Measurements from ENCODE around the gene MPHOSPH8.

DNA sequence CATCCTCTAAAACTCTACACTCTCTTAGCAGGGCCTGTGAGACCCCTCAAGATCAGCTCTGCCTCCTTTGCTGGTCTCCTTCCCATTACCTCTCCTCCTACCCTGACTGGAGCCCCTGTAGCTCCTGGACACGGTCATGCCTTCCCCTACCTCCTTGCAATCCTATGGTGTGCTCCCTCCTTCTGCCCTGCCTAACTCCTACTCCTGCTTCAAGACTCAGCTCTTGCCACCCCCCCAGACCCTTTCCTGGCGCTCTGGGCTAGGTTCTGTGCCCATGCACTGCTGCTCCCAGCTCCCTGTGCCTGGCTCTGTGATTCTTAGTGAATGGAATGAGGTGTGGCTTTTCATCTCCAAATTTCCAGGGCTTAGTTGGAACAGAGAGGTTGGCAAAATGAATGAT, 44.1 kb upstream of the MPHOSPH8 start:
- TF ChIP-seq, protein P1, sequence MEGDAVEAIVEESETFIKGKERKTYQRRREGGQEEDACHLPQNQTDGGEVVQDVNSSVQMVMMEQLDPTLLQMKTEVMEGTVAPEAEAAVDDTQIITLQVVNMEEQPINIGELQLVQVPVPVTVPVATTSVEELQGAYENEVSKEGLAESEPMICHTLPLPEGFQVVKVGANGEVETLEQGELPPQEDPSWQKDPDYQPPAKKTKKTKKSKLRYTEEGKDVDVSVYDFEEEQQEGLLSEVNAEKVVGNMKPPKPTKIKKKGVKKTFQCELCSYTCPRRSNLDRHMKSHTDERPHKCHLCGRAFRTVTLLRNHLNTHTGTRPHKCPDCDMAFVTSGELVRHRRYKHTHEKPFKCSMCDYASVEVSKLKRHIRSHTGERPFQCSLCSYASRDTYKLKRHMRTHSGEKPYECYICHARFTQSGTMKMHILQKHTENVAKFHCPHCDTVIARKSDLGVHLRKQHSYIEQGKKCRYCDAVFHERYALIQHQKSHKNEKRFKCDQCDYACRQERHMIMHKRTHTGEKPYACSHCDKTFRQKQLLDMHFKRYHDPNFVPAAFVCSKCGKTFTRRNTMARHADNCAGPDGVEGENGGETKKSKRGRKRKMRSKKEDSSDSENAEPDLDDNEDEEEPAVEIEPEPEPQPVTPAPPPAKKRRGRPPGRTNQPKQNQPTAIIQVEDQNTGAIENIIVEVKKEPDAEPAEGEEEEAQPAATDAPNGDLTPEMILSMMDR (IDR thresholded peaks at IDR 0.05), result no peak
- TF ChIP-seq POLR2A (IDR thresholded peaks at IDR 0.05), result no peak

Data from esophagus squamous epithelium (tissue), 4 donors.